Erythroblast (primary cell): ENCODE measurements around the gene RHD.
"Not testable (repeated sequence)": the region's sequence is repeated elsewhere in the genome, so short reads cannot be mapped to it uniquely, and the experiment has no call there.

ENCODE experiments used
- GATA1 ChIP-seq: IDR thresholded peaks from 2 replicates; pipeline ENCODE4 v1.6.1; 2011; ENCODE audit warnings: low read depth, mild to moderate bottlenecking, control low read depth, low read length, moderate library complexity
- POLR2A ChIP-seq: IDR thresholded peaks from 2 replicates; pipeline ENCODE4 v1.6.1; 2011; ENCODE audit warnings: mild to moderate bottlenecking, low read length

DNA sequence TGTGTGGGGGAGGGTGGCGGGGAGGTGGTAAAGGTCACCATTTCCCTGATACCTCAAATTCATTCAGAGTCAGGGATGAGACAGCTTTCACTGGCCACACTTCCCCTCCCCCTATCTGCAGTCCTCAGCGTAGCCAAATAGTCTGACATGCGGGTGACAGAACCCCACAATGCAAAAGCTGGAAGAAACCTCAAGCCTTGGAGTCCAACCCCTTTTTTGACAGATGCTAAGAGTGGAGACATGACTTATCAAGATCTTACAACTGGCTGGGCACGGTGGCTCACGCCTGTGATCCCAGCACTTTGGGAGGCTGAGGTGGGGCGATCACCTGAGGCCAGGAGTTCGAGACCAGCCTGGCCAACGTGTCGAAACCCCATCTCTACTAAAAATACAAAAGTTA lies 49.8 kb downstream of the RHD start:
- not testable (repeated sequence) for TF ChIP-seq POLR2A, GATA1
